Stimulated activated CD4-positive, alpha-beta T cell treated with anti-CD3 and anti-CD28 coated beads, Interleukin-4, amount 100 ng/mL, for 1 hour (primary cell): Measurements from ENCODE around the gene ARF1.
"Not testable (repeated sequence)": the region's sequence is repeated elsewhere in the genome, so short reads cannot be mapped to it uniquely, and the experiment has no call there.

ENCODE experiments used
- DNase-seq: peaks from one replicate; pipeline ENCODE4 v3.0.0-alpha.2; 2020

Gene ARF1

DNA sequence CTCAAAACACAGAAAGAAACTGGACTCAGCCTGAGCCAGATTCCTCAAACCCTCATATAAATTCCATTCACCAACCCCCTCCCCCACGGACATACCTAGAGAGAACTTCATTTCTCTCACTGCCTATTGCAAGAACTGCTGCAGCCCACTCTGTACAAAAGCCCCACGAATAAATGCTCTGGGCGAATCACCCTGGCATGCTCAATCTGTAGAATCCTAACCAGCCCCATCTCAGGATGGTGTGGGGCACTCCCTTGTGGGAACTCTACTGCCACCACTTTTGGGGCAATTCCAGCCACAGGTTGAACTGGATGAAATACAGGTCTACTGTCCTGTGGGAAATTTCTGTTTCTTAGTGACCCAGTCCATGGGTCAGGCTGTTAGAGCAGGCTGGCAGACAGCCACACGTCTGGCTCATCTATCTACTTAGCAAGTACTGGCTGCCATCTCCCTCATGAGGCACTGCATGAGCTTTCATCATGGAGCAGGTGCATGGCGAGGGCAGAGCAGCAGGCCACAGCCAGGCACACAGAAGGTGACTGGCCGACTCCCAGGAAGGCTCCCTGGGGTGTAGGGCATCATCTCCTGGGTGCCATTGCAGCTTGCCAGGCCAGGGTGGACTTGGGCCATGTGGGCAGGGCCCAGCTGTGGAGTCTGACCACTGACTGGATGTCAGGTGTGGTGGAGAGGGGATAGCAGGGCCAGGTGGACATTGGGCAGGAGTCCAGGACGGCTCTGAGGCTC, 22.2 kb downstream of the ARF1 start:
- no peak for DNase-seq

DNA sequence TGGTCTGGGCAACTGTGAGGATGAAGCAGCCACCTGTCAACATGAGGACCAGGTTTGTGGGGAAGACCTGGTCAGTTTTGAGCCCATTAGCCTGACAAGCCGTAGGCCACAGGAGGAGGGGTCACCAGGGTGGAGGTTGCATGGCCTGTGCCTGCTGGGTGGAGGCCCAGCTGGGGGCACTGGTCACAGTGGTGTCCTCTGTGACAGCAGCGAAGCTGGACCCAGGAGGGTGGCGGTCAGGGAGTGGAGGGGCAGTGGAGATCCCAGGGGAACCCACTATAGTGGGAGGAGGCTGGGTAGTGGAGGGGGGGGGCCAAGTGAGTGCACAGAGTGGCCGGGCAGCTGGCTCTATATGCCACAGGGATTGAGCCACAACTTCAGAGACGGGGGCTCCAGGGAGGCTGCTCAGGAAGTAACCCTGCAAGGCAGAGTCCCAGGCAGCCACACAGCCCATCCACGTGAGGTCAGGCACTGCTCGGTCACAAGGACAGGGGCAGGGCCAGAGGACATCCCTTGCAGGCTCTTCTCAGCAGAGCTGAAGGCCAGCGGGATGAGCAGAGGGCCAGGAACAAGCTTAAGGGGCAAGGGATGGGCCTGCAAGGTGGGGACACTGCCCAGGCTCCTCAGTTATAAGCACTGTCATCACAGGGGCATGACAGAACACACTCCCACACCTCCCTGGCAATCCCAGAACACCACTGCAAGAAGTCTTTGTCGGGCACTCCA, 22.9 kb downstream of the ARF1 start:
- no peak for DNase-seq

DNA sequence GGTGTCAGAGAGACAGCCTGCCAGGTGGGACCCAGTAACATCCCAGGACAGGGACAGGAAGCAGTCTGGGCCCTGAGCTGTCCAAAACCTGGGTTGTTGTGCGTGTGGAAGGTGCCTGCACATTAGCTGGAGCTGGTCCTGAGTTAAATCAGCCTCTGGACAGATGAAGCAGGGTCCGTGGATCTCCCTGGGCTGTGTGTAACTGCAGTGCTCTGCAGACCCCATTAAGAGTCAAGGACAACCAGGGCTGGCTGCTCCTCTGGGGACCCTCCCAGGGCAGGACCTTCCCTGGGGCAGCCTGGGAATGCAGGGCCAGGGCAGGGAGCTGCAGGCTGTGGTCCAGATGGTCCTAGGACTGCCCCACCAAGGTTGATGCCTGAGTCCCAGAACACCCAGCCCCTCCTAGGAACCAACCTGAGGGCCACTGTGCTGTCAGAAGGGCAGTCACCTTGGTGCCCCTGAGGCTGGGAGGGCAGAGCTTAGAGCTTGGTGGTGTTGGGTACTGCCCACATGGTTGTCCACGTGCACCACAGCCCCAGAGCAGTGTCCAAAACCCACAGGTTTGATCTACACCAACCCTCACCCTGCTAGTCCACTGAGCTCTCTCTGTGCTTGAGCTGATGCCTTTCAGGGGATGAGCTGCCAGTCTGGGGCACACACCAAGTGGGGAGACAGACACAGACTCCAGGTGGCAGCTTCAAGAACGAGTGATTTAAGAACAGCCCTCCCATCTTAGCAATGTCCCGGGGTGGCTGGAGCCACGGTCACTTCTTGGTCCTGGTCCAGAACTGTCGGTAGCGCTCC, 23.7 kb downstream of the ARF1 start:
- no peak for DNase-seq

DNA sequence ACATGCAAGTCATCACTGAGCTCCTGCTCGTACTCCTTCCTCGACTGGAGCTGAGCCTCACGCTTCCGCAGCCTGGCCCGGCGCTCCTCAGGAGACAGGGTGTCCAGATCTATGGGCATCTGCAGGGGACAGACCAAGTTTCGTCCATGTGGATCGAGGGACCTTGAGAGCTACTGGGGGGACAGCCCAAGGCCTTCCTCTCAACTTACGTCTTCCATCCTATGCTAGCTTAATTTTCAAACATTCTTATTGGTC, 24.2 kb downstream of the ARF1 start:
- DNase-seq, result no peak

DNA sequence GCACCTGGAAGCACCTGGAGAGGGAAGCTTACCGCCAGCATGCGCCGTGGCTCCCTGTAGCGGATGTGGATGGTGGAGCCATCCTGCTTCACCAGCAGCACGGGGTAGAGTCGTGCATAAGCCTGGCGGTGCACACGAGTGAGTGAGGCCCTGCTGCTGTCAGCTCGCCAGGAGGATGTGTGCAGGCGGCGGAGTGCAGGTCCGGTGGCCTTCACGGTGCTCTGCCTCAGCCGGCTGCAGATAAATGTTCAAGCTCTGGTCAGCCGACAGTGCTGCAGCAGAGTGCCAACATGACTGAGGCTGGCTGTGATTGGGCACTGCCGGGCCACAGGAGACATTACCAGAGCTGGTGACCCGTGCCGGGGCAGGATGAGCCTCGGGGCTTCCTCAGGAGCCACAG, 25.1 kb downstream of the ARF1 start:
- DNase-seq, result no peak

DNA sequence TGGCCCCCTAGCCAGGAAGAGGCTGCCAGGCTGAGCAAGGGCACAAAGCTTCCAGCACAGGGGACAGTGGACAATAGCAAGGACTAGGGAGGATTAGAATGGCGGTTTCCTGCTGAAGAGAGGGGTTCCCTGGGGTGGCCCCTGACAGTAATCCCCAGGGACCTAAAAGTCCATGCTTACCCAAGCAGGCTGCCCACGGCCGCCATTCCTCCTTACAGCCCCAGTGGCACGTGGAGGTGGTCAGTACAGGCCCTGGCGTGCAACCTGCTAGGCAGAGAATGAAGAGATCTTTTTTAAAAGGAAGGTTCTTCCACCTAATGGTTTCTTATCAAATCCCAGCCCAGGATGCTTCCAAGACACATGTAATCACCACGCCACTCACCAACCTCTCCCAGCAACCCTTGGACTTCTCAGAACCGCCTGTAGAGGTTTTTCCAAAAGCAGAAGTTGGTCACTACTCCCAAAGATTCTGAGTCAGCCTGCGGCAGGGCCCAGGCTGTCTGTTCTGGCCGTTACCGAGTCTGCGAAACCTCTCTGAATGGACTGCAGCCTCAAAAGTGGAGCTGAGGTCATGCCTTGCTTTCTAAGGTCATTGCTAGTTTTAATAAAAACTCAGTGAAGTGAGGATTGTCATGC, 25.7 kb downstream of the ARF1 start:
- DNase-seq, result no peak

DNA sequence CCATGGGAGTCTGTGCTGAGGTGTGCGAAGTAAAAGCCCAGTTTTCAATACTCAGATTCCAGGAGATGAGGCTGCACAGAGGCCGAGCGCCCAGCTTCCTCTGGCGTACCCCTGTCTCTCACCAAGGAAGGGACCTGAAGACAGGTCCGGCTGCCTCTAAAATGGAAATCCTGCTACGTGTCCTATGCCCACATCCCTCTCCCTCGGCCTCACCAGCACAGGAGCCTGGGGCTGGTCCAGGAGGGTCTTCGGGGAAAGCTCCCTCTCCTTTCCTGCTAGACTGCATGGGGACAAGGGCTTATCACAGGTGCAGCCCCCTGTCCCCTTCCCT, 26.2 kb downstream of the ARF1 start:
- DNase-seq, result no peak

DNA sequence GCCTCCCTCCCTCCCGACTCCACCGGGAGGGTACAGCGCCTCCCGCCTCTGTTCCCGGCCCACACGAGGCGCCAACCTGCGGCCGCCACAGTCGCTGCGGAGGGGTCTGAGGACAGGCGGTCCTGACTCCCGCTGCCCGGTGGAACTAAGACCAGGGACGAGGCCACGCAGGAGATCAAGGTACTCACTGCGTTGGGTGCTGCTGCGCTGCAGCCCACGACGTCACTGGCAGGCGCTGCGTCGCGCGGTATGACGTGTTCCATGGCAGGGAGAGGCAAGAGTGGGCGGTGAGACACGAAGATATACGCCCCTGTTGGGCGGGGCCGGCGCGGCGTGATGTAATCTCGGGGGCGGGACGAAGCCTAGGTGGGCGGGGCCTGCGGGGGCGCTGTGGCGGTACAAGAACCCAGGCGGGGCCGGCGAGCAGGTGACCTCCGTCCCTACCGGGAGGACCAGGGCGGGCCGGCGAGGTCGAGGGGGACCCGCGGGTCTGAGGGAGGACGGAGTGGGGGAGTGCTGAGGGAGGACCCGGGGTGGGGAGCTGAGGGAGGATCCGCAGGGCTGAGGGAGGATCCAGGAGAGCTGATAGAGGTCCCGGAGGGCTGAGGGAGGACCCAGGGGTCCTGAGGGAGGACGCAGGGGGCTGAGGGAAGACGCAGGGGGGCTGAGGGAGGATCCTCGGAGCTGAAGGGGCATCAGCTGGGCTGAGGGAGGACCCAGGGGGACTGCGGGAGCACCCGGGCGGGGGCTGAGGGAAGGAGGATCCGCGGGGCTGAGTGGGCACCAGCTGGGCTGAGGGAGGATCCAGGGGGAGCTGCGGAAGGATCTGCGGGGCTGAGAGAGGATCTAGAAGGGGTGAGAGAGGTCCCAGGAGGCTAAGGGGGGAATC, 26.8 kb downstream of the ARF1 start, which contains the start of gene MRPL55:
TSS of gene MRPL55 (minus strand) at position 227 of the 889 bp plus-strand sequence. CDS start 1,039 bp downstream, outside the sequence.
- peak; percentile 98 for DNase-seq

DNA sequence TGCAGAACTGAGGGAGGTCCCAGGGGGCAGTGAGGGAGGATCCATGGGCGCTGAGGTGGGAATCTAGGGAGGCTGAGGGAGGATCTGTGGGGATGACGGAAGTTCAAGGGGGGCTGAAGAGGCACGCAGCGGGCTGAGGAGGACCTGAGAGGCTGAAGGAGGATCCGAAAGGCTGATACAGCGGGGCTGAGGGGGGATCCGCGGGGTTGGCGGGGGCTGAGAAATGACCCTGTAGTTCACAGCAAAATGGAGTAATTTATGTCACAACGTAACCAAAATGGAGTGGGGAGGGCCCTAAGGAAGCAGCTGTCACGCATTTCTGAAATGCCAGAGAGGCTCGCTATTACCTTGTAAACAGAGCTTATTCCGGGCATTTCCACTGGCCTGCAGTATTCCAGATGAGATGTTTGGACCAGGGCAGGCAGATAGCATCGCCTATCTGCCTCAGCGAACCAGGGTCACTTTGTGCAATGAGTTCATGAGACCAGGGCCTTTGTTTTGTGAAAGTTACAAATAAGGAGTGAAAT, 27.5 kb downstream of the ARF1 start:
- DNase-seq, result no peak

DNA sequence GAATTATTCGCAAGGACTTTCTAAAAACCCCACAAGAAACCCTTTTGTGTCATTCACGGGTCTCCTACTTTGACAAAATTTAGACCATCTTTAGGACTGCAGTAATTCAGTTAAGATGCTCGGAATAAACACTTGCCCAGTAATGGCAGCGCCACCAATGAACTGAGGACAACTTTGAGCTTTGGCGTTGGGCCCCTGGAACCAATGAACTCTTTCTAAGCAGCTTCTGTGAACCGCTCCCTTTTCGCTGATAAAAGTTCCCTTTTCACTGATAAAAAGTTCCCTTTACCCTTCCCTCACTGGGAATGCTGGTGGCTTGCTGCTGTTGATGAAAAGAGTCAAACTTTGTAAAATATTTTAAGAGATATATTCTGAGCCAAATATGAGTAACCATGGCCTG, 28.0 kb downstream of the ARF1 start:
- DNase-seq, result no peak

DNA sequence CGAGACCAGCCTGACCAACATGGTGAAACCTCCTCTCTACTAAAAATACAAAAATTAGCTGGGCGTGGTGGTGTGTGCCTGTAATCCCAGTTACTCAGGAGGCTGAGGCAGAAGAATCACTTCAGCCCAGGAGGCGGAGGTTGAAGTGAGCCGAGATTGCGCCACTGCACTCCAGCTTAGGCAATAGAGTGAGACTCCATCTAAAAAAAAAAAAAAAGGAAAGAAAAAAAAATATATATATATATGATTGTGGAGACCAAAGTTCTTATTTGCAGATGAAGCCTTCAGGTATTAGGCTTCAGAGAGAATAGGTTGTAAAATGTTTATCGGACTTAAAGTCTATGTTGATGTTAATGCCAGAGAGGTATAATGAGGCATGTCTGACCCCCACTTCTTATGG, 28.8 kb downstream of the ARF1 start:
- not testable (repeated sequence) for DNase-seq

DNA sequence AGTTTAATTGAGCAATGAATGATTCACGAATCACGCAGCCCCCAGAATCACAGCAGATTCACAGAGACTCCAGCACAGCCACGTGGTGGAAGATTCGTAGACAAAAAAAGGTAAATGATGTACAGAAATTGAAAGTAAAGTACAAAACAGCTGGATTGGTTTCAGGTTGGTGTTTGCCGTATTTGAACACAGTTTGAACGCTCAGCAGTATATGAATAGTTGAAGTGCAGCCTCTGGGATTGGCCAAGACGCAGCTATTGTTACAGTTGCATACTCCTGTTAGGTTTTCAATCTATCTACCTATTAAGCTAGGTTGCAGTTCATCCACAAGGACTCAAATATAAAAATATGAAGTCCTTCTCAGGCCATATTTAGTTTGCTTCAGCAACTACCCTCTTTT, 29.7 kb downstream of the ARF1 start:
- no peak for DNase-seq

DNA sequence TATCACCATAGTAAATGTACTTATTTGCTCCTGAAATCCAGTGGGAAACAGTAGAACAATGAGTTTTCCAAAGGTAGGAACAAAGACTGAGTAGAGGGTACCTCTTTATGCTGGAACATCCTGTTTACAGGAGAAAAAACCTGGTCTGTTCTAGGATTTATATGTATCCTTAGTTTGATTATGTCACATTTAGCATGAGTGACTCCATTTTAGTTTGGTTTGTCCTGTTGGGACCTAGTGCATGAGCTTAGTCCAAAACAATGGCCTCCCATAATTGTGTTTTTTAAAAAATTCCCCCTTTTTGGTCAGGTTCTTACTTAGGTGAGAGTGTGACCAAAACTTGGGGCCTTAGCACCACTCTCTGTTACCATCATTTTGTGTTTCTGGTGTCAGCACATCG, 30.1 kb downstream of the ARF1 start:
- no peak for DNase-seq

DNA sequence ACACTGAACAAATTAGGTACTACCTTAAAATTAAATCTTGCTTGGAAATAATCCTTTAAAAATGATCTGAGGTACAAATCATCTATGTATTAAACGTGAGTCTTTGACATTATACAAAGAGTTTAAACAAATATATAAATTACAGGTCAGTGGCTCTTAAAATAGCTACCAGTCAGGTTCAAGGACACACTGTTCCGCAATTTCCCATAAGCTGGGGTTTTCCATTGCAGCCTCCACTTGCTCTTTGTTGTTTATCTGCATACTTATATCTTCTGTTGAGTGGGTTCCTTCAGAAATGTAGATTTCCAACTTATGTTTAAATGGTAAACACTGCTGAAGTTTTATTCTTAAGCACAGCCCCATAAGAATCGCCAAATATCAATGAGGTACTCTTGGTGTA, 32.3 kb downstream of the ARF1 start:
- no peak for DNase-seq

DNA sequence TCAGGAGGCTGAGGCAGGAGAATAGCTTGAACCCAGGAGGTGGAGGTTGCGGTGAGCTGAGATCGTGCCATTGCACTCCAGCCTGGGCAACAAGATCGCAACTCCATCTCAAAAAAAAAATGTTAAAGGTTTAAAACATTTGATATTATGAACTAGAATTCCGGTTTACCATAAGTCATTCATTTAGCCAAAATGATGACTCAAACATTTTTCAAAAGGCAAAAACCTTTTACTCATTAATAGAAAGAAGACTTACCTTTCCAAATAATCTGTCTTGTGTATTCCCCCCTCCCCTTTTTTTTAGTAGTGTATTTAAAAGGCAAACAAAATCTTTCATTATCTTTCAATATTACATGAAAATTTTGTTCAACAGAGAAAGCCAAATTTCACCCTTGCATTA, 34.8 kb downstream of the ARF1 start:
- DNase-seq, result no peak

DNA sequence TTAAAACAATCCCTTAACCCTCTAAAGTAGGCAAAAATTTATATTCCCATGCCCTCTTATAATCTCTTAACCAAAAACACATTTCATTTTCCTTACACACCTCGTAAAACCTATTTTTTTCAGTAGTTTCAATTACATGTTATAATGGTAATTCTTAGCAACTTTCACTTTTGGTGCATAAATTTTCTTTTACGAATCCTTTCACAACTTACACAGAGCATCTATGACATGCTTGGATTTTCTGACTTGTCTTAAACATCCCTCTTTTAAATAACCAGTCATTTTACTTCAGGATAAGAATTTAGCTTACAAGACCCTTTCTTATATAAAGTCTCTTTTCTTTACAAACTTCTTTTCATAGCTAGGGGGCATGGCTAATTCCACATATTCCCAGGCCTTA, 35.5 kb downstream of the ARF1 start:
- DNase-seq, result no peak

DNA sequence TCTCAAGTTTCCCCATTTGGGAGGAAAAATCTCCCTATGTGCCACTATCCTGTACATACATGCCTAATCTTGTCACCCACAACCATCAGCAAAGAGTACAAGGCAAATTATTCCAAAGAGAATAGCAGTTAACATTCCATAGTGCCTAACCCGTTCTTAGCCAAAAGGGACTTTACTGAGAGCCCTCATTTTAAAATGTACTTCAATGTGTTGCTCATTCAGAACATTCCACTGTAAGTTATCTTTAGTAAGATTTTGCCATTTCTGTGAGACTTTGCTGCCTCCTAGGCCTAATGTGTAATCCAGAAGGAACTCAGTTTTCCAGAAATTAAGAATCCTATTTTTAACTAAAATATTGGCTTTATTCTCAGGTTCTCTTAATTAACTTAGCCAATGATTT, 37.8 kb downstream of the ARF1 start:
- no peak for DNase-seq

DNA sequence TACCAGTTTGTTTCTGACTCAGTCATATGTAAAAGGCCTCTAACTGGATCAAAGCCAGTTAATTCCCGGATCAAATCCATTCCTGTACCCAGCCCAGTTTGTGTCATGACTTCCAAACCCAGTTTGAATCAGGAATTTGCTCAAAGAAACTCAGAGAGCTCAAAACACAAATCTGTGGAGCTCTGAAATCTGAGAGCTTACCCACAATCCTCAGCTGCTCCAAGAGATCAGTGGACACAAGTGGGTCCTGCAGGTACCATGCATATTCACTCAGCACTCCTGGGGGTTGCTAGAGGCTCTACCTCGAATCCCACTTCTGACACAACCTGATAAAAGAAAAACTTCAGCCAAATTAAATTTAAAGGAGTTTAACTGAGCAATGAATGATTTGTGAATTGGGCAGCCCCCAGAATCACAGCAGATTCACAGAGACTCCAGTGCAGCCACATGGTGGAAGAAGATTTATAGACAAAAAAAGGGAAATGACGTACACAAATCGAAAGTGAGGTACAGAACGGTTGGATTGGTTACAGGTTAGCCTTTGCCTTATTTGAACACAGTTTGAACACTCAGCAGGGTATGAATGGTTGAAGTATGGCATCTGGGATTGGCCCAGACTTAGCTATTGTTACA, 38.5 kb downstream of the ARF1 start:
- no peak for DNase-seq

DNA sequence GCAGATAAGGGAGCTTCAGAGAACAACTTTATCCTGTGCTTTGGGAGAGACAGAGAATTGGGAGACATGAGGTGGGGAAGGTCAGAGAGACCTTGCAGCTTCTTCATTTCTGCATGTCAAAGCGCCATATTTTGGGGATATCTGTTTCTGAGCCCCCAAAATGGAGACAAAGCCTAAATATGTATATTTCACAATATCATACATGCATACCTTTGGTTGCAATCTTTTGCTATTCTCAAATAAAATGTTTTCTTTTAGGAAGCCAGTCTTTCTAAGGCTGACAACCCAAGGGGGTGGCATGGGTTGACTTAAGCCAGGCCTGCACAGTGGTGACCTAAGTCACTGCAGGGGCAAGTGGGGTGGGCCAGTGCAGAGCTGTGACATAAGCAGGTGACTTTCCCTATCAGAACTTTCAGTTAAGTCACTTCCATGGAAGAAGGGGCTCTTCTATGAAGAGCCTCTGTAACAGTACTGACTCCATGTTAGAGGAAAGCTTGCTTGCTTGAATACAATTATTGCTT, 40.5 kb downstream of the ARF1 start:
- DNase-seq, result no peak

DNA sequence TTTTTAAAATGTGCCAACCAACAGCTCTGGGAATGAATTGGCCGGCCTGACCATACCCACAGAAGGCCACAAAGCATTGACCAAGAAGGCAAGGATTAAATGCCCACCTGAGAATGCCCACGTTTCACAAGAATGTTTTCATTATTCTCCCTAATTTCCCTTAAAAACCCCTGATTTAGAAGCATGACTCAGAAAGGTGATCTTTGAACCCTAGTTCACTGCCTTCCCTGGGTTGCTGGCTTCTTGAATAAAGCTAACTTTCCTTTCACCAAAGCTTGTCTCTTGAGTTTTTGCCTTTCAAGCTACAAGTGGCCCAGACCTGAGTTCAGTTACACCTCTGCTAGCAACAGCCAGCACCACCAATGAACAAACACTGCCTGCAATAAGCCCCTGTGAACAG, 41.0 kb downstream of the ARF1 start:
- DNase-seq, result no peak

DNA sequence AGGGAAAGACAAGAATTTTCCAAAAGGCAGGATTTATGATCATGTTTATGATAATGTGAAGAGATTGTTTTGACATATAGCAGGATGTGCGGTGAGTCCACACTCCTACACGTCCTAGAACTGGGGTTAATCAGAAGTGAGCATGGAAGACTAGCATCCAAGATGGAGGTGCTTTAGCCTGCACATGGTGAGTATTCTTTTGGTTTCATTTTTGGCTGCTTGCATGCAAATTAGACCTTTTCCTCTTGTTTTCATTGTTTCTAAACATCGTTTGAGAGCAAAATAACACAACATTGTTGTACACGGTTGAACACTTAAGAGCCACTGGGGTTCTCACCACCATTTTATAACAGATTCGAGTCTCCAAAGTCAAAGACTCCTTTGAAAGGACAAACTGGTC, 42.7 kb downstream of the ARF1 start:
- DNase-seq, result no peak

DNA sequence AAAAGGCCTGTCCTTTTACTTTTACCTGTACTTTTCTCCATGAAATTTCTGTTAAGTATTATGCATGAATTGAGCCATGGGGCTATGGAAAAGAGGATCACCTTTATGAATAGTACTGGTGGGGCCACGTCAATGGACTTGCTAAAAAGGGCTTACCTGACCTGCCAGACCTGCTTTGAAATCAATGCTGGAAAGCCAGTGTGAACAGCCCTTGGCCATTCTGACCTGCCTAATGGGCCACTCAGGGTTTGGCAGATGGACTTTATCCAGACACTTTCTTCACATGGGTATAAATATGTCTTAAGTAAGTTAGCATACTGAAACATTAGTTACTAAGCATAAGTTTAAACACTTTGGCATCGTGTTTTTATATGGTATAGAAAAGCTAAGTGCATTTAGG, 49.3 kb downstream of the ARF1 start:
- DNase-seq, result no peak
